T-helper 2 cell treated with Interferon-gamma antibody and Interleukin-4, amounts not matched to agents 5 μg/mL and 100 μg/mL, for 36 hours (primary cell): ENCODE data around the gene HTT.

Experiments
- DNase-seq: peaks from one replicate; pipeline ENCODE4 v3.0.0; 2021; ENCODE audit warnings: low spot score
- H3K27ac Mint-ChIP-seq: one replicate; pipeline ENCODE4 v1.8.0; 2021; ENCODE audit warnings: mild to moderate bottlenecking, mixed read lengths
- H3K27me3 Mint-ChIP-seq: one replicate; pipeline ENCODE4 v1.8.0; 2021; ENCODE audit warnings: low read depth, mixed read lengths
- H3K36me3 Mint-ChIP-seq: one replicate; pipeline ENCODE4 v1.8.0; 2021; ENCODE audit warnings: low read depth, mixed read lengths
- H3K4me1 Mint-ChIP-seq: one replicate; pipeline ENCODE4 v1.8.0; 2021; ENCODE audit warnings: low read depth, mixed read lengths
- H3K4me3 Mint-ChIP-seq: one replicate; pipeline ENCODE4 v1.8.0; 2022; ENCODE audit warnings: mild to moderate bottlenecking, moderate library complexity, mixed read lengths
- H3K9me3 Mint-ChIP-seq: one replicate; pipeline ENCODE4 v1.8.0; 2021; ENCODE audit warnings: mixed read lengths

The HTT gene

DNA sequence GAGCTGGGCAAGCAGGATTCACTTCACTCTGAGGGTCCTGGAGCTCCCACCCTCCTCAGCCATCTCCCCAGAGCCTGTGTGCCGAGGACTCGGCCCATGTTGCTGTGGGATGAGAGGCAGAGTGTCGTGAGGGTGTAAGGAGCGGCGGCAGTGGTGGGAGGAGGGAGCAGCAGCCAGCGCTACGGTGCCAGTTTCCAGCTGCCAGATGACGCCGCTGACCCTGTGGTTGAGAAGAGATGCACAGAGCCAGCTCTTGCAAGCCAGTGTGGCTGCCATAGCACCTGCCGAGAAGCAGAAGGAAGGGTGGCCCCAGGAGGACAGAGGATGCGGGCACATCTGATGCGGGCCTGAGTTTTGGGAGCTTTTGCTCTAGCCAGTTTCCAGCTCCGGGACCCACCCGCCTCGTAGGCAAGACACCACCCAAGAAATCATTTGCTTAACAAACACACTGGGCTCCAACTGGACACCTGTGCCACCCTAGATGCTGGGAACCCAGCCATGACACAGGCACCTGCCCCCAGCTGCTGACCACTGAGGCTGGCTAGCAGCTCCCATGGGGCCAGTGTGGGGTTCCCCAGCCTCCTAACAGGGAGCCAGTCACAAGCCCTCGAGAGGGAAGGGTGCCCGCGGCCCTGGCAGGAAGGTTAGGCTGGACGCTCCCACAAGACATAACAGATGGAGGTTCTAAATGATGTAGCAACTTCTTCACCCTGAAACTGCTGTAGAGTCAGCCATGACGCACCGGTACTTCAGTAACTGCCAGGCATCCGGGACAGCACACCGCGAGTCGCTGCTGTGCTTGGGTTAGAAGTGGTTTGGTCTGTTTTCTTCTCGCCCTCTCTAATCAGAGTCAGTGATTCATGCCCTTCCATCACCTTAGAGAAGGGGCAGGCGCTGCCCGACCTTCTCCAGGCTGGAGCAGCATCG lies 183.3 kb downstream of the HTT start:
- Mint-ChIP-seq H3K36me3 (no peaks in the 10 kb centered on the region), H3K4me1 (no peaks in the 10 kb centered on the region), H3K4me3 (no peak overlapping the region), H3K9me3 (no peaks in the 10 kb centered on the region), H3K27ac (no peak overlapping the region), H3K27me3 (no peaks in the 10 kb centered on the region)
- no peak for DNase-seq

DNA sequence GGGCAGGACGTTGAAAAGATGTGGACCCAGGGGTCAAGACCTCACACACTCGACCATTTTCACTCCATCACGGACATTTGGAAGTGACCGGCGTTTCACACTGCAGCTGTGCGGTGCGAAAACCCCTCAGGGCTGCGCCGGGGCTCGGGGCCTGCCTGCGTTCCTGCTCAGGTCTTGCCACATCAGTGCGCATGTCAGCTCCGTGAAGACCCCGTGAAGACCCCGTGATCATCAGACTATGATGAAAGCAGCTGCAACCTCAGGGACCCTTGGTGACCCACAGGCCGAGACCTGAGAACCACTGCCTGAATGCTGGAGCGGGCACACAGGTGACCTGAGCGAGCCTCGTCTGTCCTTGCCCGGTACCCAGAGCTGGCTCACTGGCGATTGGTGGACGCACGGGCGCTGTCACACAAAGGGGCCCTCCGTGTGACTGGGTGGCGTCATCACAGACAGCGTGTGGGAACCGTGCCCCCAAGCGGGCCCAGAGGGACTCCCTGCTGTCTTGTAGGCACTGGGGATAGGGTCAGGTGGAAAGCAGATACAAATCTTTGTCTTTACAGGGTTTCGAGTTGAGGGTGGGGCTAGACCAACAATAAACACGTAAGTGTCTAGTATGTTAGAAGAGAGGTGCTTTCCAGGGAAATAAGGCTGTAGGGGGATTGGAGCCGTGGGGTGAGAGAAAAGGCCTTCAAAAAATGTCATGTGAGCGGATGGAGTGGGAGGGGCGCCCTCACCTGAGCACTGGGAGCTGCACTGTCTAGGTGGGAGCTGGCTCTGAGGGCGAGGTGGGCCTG lies 187.1 kb downstream of the HTT start:
- H3K9me3 Mint-ChIP-seq: no peaks in the 10 kb centered on the region

DNA sequence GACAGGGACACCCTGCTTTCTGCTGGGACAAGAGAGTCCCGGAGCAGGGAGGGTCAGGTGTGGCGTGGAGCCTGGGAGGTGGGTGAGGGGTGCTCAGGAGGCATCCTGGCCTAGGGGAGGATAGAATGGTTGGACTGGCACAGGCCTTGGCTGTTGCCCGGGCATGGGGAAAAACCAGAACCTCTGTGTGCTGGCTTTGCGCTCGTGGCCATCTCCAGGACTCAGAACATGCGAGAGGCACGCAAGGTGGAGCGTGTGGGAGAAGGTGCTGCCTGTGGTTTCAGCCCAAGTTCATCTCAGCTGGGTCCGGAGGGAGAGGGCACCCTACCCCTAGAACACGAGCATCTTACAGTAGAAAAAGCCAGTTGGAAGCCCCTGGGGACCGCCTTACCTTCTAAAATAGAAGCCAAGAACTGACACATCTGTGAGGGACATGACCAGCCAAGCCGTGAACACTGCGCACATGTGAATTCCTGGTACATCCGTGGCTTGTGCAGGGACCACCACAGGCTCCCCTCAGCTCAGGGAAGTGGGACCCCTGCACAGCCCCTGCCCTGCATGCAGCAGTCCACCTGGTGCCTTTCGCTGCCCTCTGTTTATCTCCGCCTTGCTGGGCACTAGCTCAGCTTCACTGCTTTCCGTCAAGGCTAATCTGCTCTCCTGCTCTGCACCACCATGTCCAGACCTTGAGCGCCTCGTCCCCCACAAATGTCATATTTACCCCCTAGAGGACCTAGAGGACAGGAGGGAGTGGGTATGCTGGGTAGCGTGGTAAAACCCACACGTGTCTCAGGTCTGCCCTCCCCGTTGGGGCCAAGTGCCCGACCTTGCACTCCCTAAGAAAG lies 187.9 kb downstream of the HTT start:
- no peak for DNase-seq
- H3K27me3 Mint-ChIP-seq: no peaks in the 10 kb centered on the region
- H3K4me1 Mint-ChIP-seq: no peaks in the 10 kb centered on the region
- no peak overlapping the region for H3K4me3 Mint-ChIP-seq
- no peaks in the 10 kb centered on the region for H3K9me3 Mint-ChIP-seq
- no peaks in the 10 kb centered on the region for H3K36me3 Mint-ChIP-seq
- no peak overlapping the region for H3K27ac Mint-ChIP-seq

More for the DNA sequence above, 187.1 kb downstream of the HTT start:
- Mint-ChIP-seq H3K4me3 (no peak overlapping the region), H3K27me3 (no peaks in the 10 kb centered on the region), H3K27ac (no peak overlapping the region), H3K36me3 (no peaks in the 10 kb centered on the region), H3K4me1 (no peaks in the 10 kb centered on the region)
- no peak for DNase-seq

DNA sequence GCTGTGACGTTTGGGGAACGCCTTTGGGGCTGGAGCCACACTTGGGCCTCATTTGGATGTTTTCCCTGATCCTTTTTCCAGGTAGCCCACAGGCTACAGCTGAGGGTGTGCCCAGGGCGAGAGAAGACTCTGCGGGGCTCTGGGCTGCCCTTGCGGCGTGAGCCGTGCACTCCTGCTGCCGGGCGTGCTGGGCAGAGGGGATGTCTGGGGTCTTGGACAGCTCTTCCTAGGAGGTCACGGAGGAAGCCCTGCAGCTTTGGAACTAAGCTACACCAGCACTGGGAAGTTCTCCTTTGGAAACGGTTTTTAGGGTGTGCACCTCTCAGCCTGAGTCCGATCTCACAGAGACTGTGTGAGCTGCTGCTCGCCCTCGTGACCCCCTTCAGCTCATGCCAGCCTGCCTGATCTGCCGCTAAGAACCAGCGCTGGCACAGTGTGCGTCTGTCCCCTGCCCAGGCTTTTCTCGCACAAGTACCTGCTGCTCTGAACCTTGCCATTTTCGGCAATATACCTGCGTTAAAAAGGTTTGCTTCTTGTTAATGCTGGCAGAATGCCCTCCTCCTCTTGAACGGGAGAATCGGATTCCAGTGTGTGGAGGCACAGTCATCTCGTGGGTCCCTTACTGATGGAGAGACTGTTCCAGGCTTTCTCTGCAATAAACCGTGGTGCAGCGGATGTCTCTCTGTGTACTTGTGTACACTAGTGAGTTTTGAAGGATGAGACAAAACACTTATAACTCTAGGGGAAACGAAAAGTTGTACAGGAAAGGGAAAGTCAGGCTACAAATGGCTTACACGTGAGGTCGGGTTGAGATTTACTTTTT lies 188.8 kb downstream of the HTT start:
- DNase-seq: no peak
- Mint-ChIP-seq H3K27me3 (no peaks in the 10 kb centered on the region), H3K4me3 (no peak overlapping the region), H3K36me3 (no peaks in the 10 kb centered on the region), H3K27ac (no peak overlapping the region), H3K4me1 (no peaks in the 10 kb centered on the region), H3K9me3 (no peaks in the 10 kb centered on the region)

DNA sequence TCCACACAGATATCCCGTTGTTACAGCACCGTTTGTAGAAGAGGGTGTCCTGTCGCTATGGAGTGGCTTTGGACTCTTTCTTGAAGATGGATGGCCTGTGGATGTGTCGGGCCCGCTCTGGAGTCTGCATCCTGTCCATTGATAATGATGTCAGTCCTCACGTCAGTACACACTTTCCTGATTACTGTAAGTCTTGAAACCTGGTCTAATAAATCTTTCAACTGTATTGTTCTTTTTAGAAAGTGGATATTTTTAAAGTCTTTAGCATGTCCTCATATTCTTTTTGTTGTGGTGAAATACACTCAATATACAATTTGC lies 189.4 kb downstream of the HTT start:
- DNase-seq: no peak
- H3K9me3 Mint-ChIP-seq: no peaks in the 10 kb centered on the region
- no peak overlapping the region for H3K4me3 Mint-ChIP-seq
- H3K36me3 Mint-ChIP-seq: no peaks in the 10 kb centered on the region
- no peaks in the 10 kb centered on the region for H3K4me1 Mint-ChIP-seq
- H3K27ac Mint-ChIP-seq: no peak overlapping the region
- H3K27me3 Mint-ChIP-seq: no peaks in the 10 kb centered on the region

DNA sequence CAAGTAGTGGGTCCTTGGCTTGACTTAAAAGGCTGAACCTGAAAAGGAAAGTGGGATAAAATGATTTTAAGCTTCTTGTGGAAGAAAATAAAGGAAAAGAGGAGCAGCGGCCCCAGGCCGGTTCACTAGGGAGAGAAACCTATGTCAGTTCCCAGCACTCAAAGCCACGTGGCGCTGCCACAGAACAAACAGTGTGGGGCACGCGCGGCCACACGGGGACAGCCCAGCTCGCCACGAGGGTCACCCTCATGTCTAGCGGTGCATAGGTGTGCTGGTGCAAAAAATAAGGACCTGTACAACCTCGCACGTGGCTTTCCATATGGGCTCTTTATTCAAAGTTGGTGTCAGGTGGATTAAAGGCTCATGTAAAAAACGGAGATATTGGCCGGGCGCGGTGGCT lies 191.6 kb downstream of the HTT start:
- Mint-ChIP-seq H3K4me3 (no peak overlapping the region), H3K9me3 (no peaks in the 10 kb centered on the region), H3K36me3 (no peaks in the 10 kb centered on the region), H3K27ac (no peak overlapping the region), H3K27me3 (no peaks in the 10 kb centered on the region), H3K4me1 (no peaks in the 10 kb centered on the region)
- DNase-seq: no peak

DNA sequence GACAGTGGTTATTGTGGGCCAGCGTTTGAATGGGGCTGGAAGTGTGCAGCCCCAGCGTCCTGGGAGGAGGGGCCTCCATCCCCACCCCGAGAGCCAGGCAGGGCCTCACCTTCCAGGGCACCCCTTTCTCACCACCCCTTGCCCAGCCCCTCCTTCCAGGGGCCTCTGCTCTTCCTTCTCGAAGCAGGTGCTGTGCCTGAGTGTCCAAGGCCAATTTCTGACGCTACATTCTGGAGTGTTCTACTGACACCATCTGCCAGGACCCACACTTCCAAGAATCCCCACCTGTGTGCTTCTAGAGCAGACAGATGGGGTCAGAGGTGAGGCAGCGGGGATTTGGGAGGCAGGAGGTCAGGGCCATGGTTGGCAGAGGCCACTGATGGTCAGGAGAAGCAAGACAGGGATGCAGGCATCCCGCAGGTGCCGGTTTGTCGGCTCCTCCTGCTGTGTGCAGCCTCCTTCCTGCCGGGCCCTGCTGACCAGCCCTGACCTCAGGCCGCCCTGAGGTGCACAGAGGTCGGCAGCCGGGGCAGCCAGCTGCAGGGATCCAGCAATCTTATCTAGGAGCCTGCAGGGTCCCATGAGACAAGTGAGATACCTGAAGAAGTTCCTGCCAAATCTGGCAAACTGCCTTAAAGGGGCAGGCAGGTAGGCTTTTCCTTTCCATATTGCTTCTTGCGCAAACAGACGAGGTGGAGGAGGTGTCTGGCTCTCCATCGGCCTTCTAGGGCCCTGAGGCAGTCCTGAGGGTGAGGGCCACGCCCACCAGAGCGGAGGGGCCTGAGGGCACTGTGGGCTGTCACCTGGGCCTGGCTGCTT lies 193.3 kb downstream of the HTT start:
- no peaks in the 10 kb centered on the region for H3K9me3 Mint-ChIP-seq
- H3K27me3 Mint-ChIP-seq: peaks cover 14% of the 10 kb centered on the region
- DNase-seq: no peak
- no peak overlapping the region for H3K27ac Mint-ChIP-seq
- H3K4me3 Mint-ChIP-seq: no peak overlapping the region
- no peaks in the 10 kb centered on the region for H3K36me3 Mint-ChIP-seq
- H3K4me1 Mint-ChIP-seq: no peaks in the 10 kb centered on the region

DNA sequence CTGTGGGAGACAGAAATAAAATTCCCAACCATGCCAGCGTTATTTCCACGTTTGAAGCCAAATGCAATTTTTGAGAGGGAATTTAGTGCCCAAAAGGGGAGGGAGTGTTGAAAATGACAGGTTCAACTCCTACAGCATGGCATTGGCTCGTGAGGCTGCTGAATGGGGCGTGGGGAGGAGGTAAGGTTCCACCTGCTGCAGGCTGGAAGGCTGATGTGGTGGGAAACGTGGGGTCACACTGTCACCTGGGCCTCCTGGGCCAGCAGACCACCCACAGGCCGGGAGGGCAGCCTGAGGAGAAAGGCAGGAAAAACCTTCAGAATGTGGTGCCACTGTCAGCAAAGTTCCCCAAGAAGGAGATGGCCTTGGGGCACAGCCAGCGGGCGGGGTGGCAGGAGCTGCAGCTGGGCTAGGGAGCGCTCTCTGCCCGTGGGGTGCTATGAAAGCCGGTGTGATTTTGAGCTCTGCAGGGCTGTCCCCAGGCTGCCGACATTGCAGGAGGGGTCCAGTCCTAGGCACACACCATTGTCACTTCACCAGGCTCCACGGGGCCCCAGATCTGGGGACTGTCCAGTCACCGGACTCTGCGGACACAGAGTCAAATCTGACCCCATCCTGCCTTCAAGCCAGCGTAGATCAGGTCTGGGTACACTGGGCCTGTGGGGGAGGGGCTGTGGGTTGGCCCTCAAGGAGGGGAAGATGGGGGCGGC lies 194.1 kb downstream of the HTT start:
- H3K4me1 Mint-ChIP-seq: no peaks in the 10 kb centered on the region
- DNase-seq: no peak
- no peak overlapping the region for H3K4me3 Mint-ChIP-seq
- H3K27ac Mint-ChIP-seq: no peak overlapping the region
- H3K27me3 Mint-ChIP-seq: peaks cover 14% of the 10 kb centered on the region
- H3K36me3 Mint-ChIP-seq: no peaks in the 10 kb centered on the region
- no peaks in the 10 kb centered on the region for H3K9me3 Mint-ChIP-seq

DNA sequence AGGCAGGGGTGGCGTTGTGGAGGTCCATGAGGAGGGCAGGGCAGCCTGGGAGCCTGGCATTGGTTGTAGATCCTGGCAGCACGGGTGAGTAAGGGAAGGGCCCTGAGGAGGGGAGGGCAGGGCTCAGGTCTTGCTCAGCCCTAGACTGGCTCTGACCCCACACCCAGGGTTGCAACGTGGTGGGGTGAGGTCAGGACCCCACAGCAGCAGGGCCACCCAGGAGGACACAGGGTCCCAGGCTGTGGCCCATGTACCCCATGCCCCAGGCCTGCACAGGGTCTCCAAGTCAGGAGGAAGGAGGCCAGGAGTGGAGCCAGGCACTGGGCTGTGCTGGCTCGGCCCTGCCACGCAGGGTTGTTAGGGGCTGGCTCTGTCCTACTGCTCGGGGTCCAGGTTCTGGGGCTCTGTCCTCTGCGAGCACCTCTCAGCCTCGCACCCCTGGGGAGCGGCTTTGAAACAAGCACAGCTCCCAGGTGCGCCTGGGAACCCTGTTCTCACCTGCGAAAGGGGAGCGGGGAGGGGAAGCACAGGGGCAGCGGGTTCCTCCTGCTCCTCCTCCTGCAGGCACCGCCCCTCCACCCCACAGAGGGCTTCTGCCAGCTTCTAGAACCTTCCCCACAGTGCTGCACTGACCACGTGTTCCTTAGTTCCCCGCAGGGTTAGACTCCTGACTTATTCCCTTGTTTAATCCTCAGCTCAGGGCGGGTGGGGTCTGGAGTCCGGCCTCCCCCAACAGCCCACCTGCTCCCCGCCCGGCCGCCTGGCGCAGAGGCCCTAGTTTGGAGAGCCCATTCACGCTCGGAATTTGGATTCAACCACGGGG lies 194.8 kb downstream of the HTT start:
- H3K27me3 Mint-ChIP-seq: peaks cover 14% of the 10 kb centered on the region
- H3K4me1 Mint-ChIP-seq: no peaks in the 10 kb centered on the region
- H3K9me3 Mint-ChIP-seq: no peaks in the 10 kb centered on the region
- no peak overlapping the region for H3K27ac Mint-ChIP-seq
- H3K36me3 Mint-ChIP-seq: no peaks in the 10 kb centered on the region
- no peak overlapping the region for H3K4me3 Mint-ChIP-seq
- DNase-seq: no peak

DNA sequence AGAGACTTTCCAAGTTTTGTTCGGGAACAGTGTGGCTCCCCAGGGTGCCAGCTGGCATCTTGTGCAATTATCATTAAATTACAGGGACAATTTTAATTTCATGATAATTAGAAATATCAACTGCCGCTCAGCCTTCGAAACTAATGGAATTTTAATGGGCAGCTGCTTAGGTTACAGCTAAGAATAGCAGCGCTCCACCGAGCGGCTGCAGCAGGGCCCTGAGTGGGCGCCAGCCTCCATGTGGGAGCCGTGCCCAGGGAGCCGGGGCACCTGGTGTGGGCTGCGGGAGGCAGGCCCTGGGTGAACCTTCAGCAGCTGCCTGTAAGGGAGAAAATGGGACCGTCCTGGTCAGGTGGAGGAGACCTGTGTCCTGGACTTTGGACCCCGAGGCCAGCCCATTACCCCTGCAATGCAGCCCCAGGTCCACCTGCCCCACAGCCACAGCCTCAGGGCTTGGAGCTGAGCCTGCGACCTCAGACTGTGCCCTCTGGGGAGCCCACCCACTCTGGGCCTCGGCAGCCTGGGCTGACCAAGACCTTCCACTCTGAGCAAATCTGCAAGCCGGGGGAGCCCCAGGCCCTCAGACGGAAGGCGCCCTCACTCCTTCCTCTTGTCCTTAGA lies 195.6 kb downstream of the HTT start:
- peaks cover 14% of the 10 kb centered on the region for H3K27me3 Mint-ChIP-seq
- H3K4me3 Mint-ChIP-seq: no peak overlapping the region
- no peak overlapping the region for H3K27ac Mint-ChIP-seq
- no peaks in the 10 kb centered on the region for H3K9me3 Mint-ChIP-seq
- no peaks in the 10 kb centered on the region for H3K4me1 Mint-ChIP-seq
- no peak for DNase-seq
- H3K36me3 Mint-ChIP-seq: no peaks in the 10 kb centered on the region

DNA sequence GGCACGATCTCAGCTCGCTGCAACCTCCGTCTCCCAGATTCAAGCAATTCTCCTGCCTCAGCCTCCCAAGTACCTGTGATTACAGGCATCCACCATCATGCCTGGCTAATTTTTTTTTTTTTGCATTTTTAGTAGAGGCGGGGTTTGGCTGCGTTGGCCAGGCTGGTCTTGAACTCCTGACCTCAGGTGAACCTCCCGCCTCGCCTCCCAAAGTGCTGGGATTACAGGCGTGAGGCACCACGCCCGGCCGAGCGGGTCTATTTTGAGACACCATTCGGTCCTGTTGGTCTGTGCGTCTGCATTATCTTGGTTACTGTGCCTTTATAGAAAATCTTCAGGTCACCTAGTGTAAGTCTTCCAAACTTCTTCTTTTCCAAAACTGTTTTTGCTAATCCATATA lies 196.7 kb downstream of the HTT start:
- peaks cover 6% of the 10 kb centered on the region for H3K4me1 Mint-ChIP-seq
- H3K27me3 Mint-ChIP-seq: peaks cover 21% of the 10 kb centered on the region
- H3K4me3 Mint-ChIP-seq: no peak overlapping the region
- H3K36me3 Mint-ChIP-seq: no peaks in the 10 kb centered on the region
- no peaks in the 10 kb centered on the region for H3K9me3 Mint-ChIP-seq
- DNase-seq: no peak
- H3K27ac Mint-ChIP-seq: no peak overlapping the region
